GM18868 (cell line): ENCODE data around the gene OR9I1.

Experiments
- ATAC-seq: cut with Tn5 transposase; IDR thresholded peaks from one replicate; pipeline ENCODE4 v1.9.1; 2021; ENCODE audit warnings: mild to moderate bottlenecking, moderate library complexity; ENCODE audit not compliant: unreplicated experiment

OR9I1 gene

GRCh38 chr11:58125469-58125868 lies at the start of gene OR9I1:
Gene OR9I1 (minus strand): TSS chr11:58125530. CDS start chr11:58119444, 6,086 bp downstream.
- ATAC-seq = no peak

GRCh38 chr11:58165504-58166106 lies 40.3 kb upstream of the OR9I1 start:
- ATAC-seq = no peak

- no peak for ATAC-seq
Observed at GRCh38 chr11:58164990-58165389, 39.7 kb upstream of the OR9I1 start.

- ATAC-seq = no peak
Observed at GRCh38 chr11:58164389-58164788, 39.1 kb upstream of the OR9I1 start.

GRCh38 chr11:58152781-58153180 lies 27.5 kb upstream of the OR9I1 start:
- no peak for ATAC-seq

- no peak for ATAC-seq
Observed at GRCh38 chr11:58142761-58143160, 17.4 kb upstream of the OR9I1 start.

GRCh38 chr11:58135171-58135570 lies 9.8 kb upstream of the OR9I1 start:
- ATAC-seq = no peak

- ATAC-seq = no peak
Observed at GRCh38 chr11:58134151-58134550, 8.8 kb upstream of the OR9I1 start.

- no peak for ATAC-seq
Observed at GRCh38 chr11:58133309-58134076, 8.2 kb upstream of the OR9I1 start.

GRCh38 chr11:58127350-58127749 lies 2.0 kb upstream of the OR9I1 start:
- ATAC-seq = no peak

- no peak for ATAC-seq
Observed at GRCh38 chr11:58121096-58121495, 4.2 kb downstream of the OR9I1 start.

GRCh38 chr11:58097437-58097836 lies 27.9 kb downstream of the OR9I1 start:
- ATAC-seq = no peak

GRCh38 chr11:58086528-58086927 lies 38.8 kb downstream of the OR9I1 start:
- no peak for ATAC-seq

- ATAC-seq = no peak
Observed at GRCh38 chr11:58075781-58076180, 49.5 kb downstream of the OR9I1 start.

GRCh38 chr11:58070585-58070984 lies 54.7 kb downstream of the OR9I1 start:
- no peak for ATAC-seq

GRCh38 chr11:58068655-58069054 lies 56.7 kb downstream of the OR9I1 start:
- no peak for ATAC-seq

- ATAC-seq = no peak
Observed at GRCh38 chr11:58067685-58068084, 57.6 kb downstream of the OR9I1 start.
